ENCODE data around the gene COL23A1.

The COL23A1 gene

GRCh38 chr5:178360222-178360925 is 229.8 kb downstream of the COL23A1 start:
- no peak for DNase-seq (ENCODE audit: low read depth)

- no peak for DNase-seq (ENCODE audit: low read depth)
Observed at GRCh38 chr5:178359738-178360137, 230.5 kb downstream of the COL23A1 start.

GRCh38 chr5:178357678-178358077 is 232.5 kb downstream of the COL23A1 start:
- no peak for DNase-seq (ENCODE audit: low read depth)

- no peak for DNase-seq (ENCODE audit: low read depth)
Observed at GRCh38 chr5:178357121-178357521, 233.1 kb downstream of the COL23A1 start.

DNA sequence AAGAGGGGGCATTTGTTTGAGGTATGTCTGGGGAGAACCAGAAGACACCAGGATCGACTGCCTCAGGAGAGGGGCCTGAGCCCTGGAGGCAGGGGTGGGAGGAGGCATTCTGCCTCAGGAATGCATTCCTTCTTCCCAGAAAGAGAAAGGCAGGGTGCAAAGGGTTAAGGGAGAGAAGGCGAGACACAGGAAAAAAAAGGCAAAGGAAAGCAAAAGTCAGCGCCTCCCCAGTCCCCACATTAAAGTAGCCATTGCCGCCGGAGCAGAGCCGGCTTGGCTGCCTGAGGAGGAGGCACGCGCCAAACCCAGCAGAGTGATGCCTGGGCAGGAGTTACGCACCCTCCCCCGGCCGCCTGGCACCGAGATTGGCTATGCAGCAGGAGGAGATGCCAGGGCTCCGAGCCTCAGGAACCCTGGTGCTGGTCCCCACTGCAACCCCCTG is 233.7 kb downstream of the COL23A1 start:
- no peak for DNase-seq (ENCODE audit: low read depth)

DNA sequence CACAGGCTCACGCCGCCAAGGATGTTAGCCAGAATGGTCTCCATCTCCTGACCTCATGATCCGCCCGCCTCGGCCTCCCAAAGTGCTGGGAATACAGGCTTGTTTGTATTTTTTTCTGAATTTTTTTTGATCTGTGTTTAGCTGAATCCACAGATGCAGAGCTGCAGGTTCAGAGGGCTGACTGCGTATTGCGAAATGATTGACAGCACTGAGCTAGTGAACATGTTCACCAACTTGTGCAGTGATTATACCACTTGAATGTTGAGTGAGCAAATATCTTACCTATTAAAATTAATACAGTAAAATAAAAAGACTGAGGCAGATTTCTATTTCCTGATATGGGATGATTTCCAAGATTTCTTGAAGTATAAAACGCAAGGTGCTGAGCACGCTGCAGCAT is 234.5 kb downstream of the COL23A1 start:
- DNase-seq (ENCODE audit: low read depth): no peak

DNA sequence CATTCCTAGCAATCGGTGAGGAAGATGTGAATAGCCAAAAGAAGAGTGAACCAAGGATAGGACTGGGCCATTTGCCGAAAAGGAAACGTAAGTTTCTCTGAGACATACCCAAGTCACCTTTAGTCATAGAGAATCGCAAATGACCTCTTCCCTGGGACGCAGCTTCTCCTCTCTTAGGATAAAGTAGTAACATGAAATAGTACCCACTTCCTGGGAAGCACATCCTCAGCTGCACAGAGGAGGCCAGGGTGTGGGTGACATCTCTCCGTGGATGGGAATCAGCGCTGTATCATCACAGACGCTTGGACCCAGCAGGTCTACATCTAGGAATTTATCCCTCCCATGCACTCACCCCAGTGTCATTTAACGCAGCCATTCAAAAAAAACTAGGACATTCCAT is 236.7 kb downstream of the COL23A1 start:
- no peak for DNase-seq (ENCODE audit: low read depth)

- DNase-seq (ENCODE audit: low read depth): no peak
Observed at GRCh38 chr5:178352035-178352349, 238.2 kb downstream of the COL23A1 start.

DNA sequence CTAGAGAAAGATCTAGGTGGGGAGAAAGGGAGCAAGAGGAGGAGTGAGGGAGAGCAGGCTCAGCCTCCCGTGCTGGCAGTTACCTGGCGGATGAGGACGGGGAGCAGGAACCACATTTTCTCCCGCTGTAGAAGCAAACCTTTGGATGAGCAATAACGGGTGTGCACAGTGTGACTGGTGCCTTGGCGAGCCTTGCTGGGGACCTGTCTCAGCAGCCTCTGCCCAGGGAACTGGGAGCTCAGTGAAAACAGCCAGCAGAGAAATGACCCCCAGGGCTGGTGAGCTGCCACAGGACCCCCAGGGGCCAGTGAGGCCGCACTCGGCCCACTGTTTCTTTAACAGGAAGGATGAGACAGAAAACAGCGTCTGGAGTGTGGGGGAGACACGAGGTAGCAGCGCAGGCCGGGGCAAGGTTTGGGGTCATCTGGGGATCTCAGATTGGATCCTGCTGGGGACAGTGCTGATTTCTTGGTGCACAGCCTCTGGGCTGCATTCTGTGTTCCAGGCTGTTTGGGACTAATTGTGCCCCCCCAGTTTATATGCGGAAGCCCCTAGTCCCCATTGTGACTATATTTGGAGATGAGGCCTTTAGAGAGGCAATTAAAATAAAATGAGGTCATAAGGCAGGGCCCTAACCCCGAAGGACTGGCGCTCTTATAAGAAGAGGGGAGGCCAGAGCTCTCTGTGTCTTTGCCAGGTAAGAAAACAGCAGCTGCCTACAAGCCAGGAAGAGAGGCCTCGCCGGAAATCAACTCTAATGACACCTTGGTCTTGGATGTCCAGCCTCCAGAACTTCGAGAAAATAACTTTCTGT is 238.8 kb downstream of the COL23A1 start:
- no peak for DNase-seq (ENCODE audit: low read depth)

GRCh38 chr5:178350361-178351220 is 239.6 kb downstream of the COL23A1 start:
- DNase-seq (ENCODE audit: low read depth): no peak

- DNase-seq (ENCODE audit: low read depth): no peak
Observed at GRCh38 chr5:178349625-178350353, 240.4 kb downstream of the COL23A1 start.

GRCh38 chr5:178349075-178349511 is 241.1 kb downstream of the COL23A1 start:
- no peak for DNase-seq (ENCODE audit: low read depth)

DNA sequence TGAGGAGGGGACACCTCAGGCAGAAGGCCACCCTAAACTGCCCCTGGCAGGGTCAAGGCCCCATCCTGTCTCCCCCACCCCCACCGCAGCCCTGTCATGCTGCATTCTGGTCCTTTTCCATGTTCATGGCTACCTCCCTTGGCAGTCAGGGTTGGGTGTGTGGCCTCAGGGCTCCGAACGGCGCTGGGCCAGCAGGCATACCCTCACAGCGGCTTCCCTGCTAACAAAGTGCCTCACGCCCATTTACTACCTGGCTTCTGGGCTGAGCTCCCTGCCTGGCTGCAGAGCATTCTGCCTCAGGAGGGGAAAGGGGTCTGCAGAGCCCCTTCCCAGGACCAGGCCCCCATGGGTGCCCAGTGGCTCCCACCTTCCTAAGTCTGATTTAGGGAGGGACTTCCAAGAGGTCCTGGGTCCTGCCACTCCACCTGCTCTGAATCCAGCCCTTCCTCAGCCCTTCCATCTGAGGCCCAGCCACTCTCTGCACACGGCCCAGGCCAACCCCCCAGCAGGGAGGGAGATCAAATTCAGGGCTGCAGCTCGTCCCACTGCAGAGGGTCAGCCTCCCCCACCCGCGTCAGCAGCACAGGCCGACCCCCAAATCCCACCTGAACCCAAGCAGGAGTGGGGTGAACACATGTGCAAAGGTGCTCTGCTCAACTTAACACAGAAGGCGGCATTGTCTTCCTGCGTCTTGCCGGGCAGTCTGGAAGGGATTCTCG is 241.7 kb downstream of the COL23A1 start:
- DNase-seq (ENCODE audit: low read depth): no peak

DNA sequence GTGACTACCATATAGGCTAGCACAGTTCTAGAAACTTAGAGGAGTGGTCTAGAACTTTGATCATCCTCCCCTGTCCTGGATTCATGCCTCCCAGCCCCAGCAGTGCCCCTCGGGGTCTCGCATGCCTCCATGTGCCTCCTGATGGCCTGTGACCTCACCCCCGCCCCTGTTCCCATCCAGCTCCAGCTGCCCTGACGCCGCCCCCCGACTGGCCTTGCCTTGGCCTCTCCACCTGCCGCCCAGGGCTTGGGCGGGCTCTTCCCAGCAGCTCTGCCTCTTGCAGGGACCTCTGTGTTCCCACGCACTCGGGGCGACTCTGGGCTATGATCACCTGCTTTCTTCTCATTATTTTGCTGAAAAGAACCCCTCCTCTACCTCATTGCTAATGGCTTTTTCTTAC is 242.2 kb downstream of the COL23A1 start:
- DNase-seq (ENCODE audit: low read depth): no peak

DNA sequence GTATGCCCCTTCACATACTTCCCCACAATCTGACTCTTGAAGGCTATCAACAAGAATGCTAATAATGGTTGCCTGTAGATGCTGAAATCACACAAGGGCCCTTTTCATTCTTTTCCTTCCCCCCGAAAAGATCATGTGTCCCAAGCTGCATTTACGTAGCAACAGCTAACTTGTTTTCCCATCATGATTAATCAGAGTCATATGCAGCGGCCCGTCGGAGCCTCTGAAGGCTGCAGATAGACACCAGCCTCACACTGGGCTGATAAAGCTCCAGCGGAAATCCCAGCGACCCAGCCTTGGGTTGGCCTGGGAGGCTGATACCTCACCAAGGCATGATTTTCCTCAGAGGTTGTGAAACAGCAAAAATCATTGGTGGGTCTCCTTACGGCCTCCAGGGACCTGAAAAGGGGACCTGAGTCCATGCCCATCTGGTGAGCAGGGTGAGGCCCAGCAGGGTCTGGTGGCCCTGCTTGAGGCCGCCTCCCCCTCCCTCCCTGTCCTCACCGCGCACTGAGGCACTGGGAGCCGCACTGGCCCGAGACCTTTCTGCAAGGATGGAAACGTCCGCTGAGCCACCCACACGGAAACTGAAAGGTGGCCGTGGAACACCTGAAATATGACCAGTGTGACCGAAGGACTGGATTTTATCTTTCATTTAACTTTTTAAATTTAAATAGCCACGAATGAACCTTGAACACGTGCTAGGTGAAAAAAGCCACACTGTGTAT is 243.4 kb downstream of the COL23A1 start:
- no peak for DNase-seq (ENCODE audit: low read depth)

GRCh38 chr5:178343306-178343705 is 246.9 kb downstream of the COL23A1 start:
- DNase-seq (ENCODE audit: low read depth): no peak

DNA sequence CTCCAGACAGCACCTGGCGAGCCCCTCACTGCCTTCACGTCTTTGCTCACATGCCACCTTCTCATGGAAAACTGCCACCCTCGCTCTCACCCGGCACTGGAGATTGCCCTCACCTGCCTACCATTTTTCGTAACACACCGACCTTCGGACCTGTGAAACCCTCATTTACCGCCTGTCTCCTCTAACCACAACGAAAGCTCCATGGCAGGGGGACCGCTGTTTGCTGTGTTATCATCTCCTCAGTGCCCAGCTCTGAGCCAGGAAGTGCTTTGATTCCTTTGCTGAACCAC is 248.4 kb downstream of the COL23A1 start:
- no peak for DNase-seq (ENCODE audit: low read depth)

GRCh38 chr5:178341091-178341850 is 248.9 kb downstream of the COL23A1 start:
- DNase-seq (ENCODE audit: low read depth): no peak

DNA sequence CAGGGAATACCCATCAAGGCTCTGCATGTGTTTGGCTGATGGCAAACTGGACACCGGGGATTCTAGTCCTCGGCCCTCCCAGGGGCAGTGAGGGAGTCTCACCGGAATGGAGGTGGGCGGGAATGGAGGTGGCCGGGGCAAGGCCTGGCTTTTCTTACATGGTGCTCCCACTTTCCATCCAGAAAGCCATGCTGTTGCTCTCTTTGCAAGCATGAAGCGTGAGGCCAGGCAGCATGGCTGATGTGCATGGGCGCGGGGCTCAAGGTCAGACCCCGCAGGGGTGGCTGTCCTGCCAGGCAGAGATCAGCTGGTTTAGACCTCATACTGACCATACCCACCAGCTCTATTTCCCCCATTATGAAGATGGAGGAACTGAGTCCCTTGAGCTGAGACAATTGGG is 249.6 kb downstream of the COL23A1 start:
- DNase-seq (ENCODE audit: low read depth): no peak

DNA sequence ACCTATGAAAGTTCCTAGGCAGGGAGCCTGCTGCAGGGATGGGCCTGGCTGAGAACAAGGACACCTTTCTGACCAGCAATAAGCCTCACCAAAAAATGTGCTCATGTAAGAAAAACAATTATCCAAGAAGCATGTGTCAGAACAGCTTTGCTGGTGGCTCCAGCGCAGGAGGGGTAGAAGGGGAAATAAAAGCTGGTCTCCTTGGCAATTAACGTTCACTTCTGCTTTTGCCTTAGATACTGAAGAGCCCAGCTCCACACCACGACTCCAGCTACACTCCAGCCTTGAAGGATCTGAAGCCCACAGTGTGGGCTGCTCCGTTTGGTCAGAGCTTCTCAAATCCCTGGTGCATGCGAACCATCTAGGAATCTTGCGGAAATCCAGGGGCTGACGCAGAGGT is 250.0 kb downstream of the COL23A1 start:
- no peak for DNase-seq (ENCODE audit: low read depth)
